HUES64 (cell line): ENCODE data around the gene SERPINE1.

Source experiments
- H3K27ac ChIP-seq: 2 replicates; pipeline ENCODE4 v1.7.0; 2013; ENCODE audit warnings: low read depth, low read length, inconsistent platforms
- H3K27me3 ChIP-seq: 2 replicates; pipeline ENCODE4 v1.6.1; 2013; ENCODE audit warnings: mild to moderate bottlenecking, low read length; ENCODE audit not compliant: insufficient read depth
- H3K36me3 ChIP-seq: 2 replicates; pipeline ENCODE4 v1.6.1; 2013; ENCODE audit warnings: mild to moderate bottlenecking, low read length; ENCODE audit not compliant: insufficient read depth
- H3K4me1 ChIP-seq: 2 replicates; pipeline ENCODE4 v1.6.1; 2013; ENCODE audit warnings: mild to moderate bottlenecking, low read length, moderate library complexity; ENCODE audit not compliant: insufficient read depth
- H3K4me3 ChIP-seq: 2 replicates; pipeline ENCODE4 v1.5.1; 2013; ENCODE audit warnings: mild to moderate bottlenecking, low read length, moderate library complexity
- H3K9ac ChIP-seq: 2 replicates; pipeline ENCODE4 v1.6.1; 2013; ENCODE audit warnings: mild to moderate bottlenecking, low read depth, low read length
- H3K9me3 ChIP-seq: 2 replicates; pipeline ENCODE4 v1.6.1; 2013; ENCODE audit warnings: low read depth, low read length; ENCODE audit not compliant: insufficient read depth
- WGBS: fragments of 150-250, 120-280 bp; methylation state at CpG from one replicate; pipeline ENCODE4 v1.1.7; 2013; ENCODE audit warnings: missing lambda C conversion rate; 5-methylcytosine and 5-hydroxymethylcytosine counted together

SERPINE1 gene

GRCh38 chr7:101140339-101140699 lies 13.4 kb downstream of the SERPINE1 start:
- Histone ChIP-seq H3K4me1 (peaks cover 16% of the 10 kb centered on the region), H3K36me3 (peaks cover 7% of the 10 kb centered on the region; the same call in 1 of the 2 replicates), H3K27me3 (no peaks in the 10 kb centered on the region), H3K4me3 (no peak overlapping the region), H3K9me3 (no peaks in the 10 kb centered on the region), H3K9ac (no peak overlapping the region), H3K27ac (no peak overlapping the region)
- 81% methylated on average over 2 of the region's 3 CpGs for WGBS

DNA sequence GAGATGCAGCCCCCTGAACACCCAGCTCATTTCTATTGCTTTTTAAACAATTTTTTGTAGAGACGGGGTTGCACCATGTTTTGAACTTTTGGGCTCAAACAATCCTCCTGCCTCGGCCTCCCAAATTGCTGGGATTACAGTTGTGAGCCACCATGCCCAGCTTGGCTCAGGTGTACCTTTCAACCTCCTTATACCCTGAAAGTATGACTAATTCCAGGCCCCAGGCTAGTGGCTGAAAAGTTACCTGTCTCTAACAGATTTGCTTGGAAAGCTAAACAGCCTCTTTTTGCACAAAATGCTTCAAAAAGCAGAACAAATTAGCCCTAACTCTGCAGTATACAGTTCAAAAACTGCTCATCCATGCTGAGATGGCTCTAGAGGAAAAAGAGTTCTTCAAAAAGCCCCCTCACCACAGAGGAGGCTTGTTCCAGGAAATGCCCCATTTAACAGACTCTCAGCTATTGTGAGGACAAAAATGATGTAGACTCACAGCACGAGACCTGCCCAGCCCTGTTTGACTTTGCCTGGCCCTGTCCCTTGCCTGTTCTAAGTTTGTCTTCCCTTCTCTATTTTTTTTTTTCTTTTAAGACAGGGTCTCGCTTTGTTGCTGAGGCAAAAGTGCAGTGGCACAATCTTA lies 14.0 kb downstream of the SERPINE1 start:
- peaks cover 7% of the 10 kb centered on the region; the same call in 1 of the 2 replicates for H3K36me3 ChIP-seq
- 85% methylated on average over 4 of the region's 4 CpGs for WGBS
- H3K27me3 ChIP-seq = no peaks in the 10 kb centered on the region
- no peak overlapping the region for H3K9ac ChIP-seq
- H3K27ac ChIP-seq = peak overlapping the region; percentile 45; the same call in 1 of the 2 replicates
- H3K4me3 ChIP-seq = no peak overlapping the region
- H3K9me3 ChIP-seq = no peaks in the 10 kb centered on the region
- peaks cover 16% of the 10 kb centered on the region for H3K4me1 ChIP-seq

- peaks cover 15% of the 10 kb centered on the region; the same call in 1 of the 2 replicates for H3K4me1 ChIP-seq
- 84% methylated on average over 2 of the region's 2 CpGs for WGBS
Measured at GRCh38 chr7:101151908-101152651, 25.2 kb downstream of the SERPINE1 start.

DNA sequence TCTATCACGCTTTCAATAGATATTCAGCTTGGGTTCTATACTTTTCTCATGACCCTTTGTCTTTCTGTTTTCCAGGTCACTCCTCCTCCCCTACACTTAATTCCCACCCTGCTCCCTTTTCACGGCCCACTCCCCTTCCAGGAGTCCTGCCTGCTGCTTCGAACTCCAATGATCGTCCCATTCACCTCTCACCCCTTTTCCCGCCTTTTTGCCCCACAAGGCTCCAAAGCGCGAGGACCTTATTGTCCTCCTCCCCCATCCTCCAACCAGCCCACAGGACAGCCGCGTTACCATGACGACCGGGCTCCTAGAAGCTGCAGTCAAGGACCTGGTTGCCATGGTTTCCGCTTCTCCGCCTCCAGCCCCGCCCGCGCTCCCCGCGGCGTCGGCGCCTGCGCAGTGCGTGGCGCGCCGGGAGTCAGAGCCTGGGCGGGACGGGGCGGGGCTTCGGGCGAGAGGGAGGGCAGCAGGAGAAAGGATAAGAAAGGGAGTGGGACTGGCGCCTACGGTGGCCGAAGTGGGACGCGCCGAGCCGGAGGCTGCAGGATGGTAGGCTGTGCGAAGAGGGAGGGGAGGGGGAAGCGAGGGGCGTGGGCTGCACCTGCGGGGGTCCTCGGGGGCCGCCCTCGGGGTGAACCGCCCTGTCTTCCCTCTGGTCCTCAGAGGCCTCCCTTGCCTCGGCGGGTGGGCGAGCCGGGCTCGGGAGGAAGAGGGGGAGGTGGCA lies 27.2 kb downstream of the SERPINE1 start, which contains the start of gene AP1S1:
Gene AP1S1, plus strand, starts transcription at position 508 of the 724 bp plus-strand sequence. Its CDS starts 39 bp downstream, at position 547.
- peaks cover 20% of the 10 kb centered on the region; the same call in 1 of the 2 replicates for H3K4me1 ChIP-seq
- peak within 1 kb of the TSS; percentile 85 for H3K4me3 ChIP-seq
- peak within 1 kb of the TSS; percentile 81 for H3K27ac ChIP-seq
- 3% methylated on average over 49 of the region's 51 CpGs for WGBS
- 0 out of 2 replicates have a peak, but pooled peaks cover 3% of the 10 kb centered on the region for H3K27me3 ChIP-seq
- H3K36me3 ChIP-seq = peaks cover 7% of the 10 kb centered on the region; the same call in 1 of the 2 replicates
- peak within 1 kb of the TSS; percentile 76 for H3K9ac ChIP-seq
- no peaks in the 10 kb centered on the region for H3K9me3 ChIP-seq

More at GRCh38 chr7:101151908-101152651, 25.2 kb downstream of the SERPINE1 start:
- Histone ChIP-seq H3K9me3 (no peaks in the 10 kb centered on the region), H3K4me3 (no peak overlapping the region), H3K27ac (no peak overlapping the region), H3K9ac (no peak overlapping the region), H3K36me3 (no peaks in the 10 kb centered on the region), H3K27me3 (0 out of 2 replicates have a peak, but pooled peaks cover 3% of the 10 kb centered on the region)

- peaks cover 23% of the 10 kb centered on the region; the same call in 1 of the 2 replicates for H3K4me1 ChIP-seq
- no peaks in the 10 kb centered on the region for H3K9me3 ChIP-seq
- H3K27ac ChIP-seq = peak overlapping the region; percentile 81
- peak overlapping the region; percentile 76 for H3K9ac ChIP-seq
- H3K4me3 ChIP-seq = peak overlapping the region; percentile 85
- under 1% methylated on average over 34 of the region's 34 CpGs for WGBS
- peaks cover 7% of the 10 kb centered on the region; the same call in 1 of the 2 replicates for H3K36me3 ChIP-seq
- 0 out of 2 replicates have a peak, but pooled peaks cover 3% of the 10 kb centered on the region for H3K27me3 ChIP-seq
Measured at GRCh38 chr7:101154693-101155102, 27.8 kb downstream of the SERPINE1 start.

DNA sequence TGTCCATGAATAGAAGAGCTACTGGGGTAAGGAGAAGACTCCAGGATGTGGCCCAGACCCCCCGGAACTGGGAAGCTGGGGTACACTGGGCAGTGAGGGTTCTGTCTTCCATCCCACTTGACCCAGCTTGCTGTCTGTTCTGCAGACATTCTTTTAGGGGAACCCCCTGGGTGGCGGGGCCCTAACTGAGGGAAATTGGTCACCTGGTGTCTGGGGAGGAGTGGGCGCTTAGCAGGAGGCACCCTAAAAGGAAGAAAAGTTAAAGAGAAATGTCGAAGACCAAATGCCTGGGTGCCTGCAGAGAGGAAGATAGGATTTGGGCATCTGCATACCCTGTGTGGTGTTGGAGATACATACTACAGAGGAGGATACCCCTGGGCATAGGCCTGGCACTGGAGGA lies 28.4 kb downstream of the SERPINE1 start:
- H3K4me1 ChIP-seq = peaks cover 29% of the 10 kb centered on the region; the same call in 1 of the 2 replicates
- 0 out of 2 replicates have a peak, but pooled peaks cover 3% of the 10 kb centered on the region for H3K27me3 ChIP-seq
- 67% methylated on average over 4 of the region's 4 CpGs for WGBS
- peaks cover 7% of the 10 kb centered on the region; the same call in 1 of the 2 replicates for H3K36me3 ChIP-seq
- H3K9ac ChIP-seq = peak overlapping the region; percentile 76; the same call in 1 of the 2 replicates
- H3K27ac ChIP-seq = peak overlapping the region; percentile 81; the same call in 1 of the 2 replicates
- peak overlapping the region; percentile 85 for H3K4me3 ChIP-seq
- H3K9me3 ChIP-seq = no peaks in the 10 kb centered on the region

- H3K36me3 ChIP-seq = peaks cover 7% of the 10 kb centered on the region; the same call in 1 of the 2 replicates
- 66% methylated on average over 6 of the region's 6 CpGs for WGBS
- 0 out of 2 replicates have a peak, but pooled peaks cover 3% of the 10 kb centered on the region for H3K27me3 ChIP-seq
- no peaks in the 10 kb centered on the region for H3K9me3 ChIP-seq
- H3K4me3 ChIP-seq = no peak overlapping the region
- H3K27ac ChIP-seq = no peak overlapping the region
- H3K4me1 ChIP-seq = peaks cover 38% of the 10 kb centered on the region
- no peak overlapping the region for H3K9ac ChIP-seq
Measured at GRCh38 chr7:101156277-101156676, 29.4 kb downstream of the SERPINE1 start.

- WGBS = 83% methylated on average over 14 of the region's 14 CpGs
- Histone ChIP-seq H3K4me1 (peaks cover 44% of the 10 kb centered on the region), H3K4me3 (no peak overlapping the region), H3K36me3 (peaks cover 7% of the 10 kb centered on the region; the same call in 1 of the 2 replicates), H3K9ac (peak overlapping the region; percentile 47; the same call in 1 of the 2 replicates), H3K27ac (no peak overlapping the region; the same call in 1 of the 2 replicates), H3K9me3 (no peaks in the 10 kb centered on the region), H3K27me3 (0 out of 2 replicates have a peak, but pooled peaks cover 3% of the 10 kb centered on the region)
Measured at GRCh38 chr7:101156866-101157589, 30.1 kb downstream of the SERPINE1 start.

GRCh38 chr7:101159696-101160674 lies 33.1 kb downstream of the SERPINE1 start:
- Histone ChIP-seq H3K9ac (no peak overlapping the region), H3K36me3 (peaks cover 7% of the 10 kb centered on the region; the same call in 1 of the 2 replicates), H3K4me1 (peaks cover 53% of the 10 kb centered on the region), H3K9me3 (no peaks in the 10 kb centered on the region), H3K27ac (no peak overlapping the region; the same call in 1 of the 2 replicates), H3K4me3 (no peak overlapping the region), H3K27me3 (peaks cover 10% of the 10 kb centered on the region)
- 46% methylated on average over 29 of the region's 31 CpGs for WGBS
